SU-DHL-6 (cell line): ENCODE data around the gene ALAS2.

ENCODE experiments used
- H2AFZ ChIP-seq: fragments of 200-600 bp; sonication (generic); 2 replicates; pipeline ENCODE4 v1.6.1; 2014; ENCODE audit warnings: low read depth, mild to moderate bottlenecking, moderate library complexity, mixed read lengths, antibody characterized with exemption, low read length; ENCODE audit not compliant: severe bottlenecking
- H3F3A ChIP-seq: fragments of 200-600 bp; shearing (Covaris generic); 2 replicates; pipeline ENCODE4 v1.6.0; 2016; ENCODE audit warnings: antibody characterized with exemption, mild to moderate bottlenecking; ENCODE audit not compliant: insufficient read depth
- H3K27ac ChIP-seq: fragments of 200-600 bp; sonication (generic); 2 replicates; pipeline ENCODE4 v1.5.1; 2016; ENCODE audit warnings: low read depth, mild to moderate bottlenecking, low read length, moderate library complexity, mixed read lengths
- H3K27me3 ChIP-seq: fragments of 200-600 bp; sonication (generic), shearing (Covaris generic); 2 replicates; pipeline ENCODE4 v1.6.0; 2014; ENCODE audit warnings: mild to moderate bottlenecking, low read length
- H3K36me3 ChIP-seq: fragments of 200-600 bp; sonication (generic); 2 replicates; pipeline ENCODE4 v1.6.1; 2014; ENCODE audit warnings: mild to moderate bottlenecking, low read length, mixed read lengths
- H3K4me2 ChIP-seq: fragments of 300-600, 200-600 bp; shearing (Covaris generic), sonication (generic); 2 replicates; pipeline ENCODE4 v1.6.0; 2014; ENCODE audit warnings: low read length, low read depth, mild to moderate bottlenecking; ENCODE audit not compliant: poor library complexity, severe bottlenecking
- H3K4me3 ChIP-seq: fragments of 200-600 bp; sonication (generic); 2 replicates; pipeline ENCODE4 v1.5.1; 2014; ENCODE audit warnings: antibody characterized with exemption, low read length, mild to moderate bottlenecking, mixed read lengths; ENCODE audit not compliant: insufficient read depth, poor library complexity, severe bottlenecking
- H3K79me2 ChIP-seq: fragments of 200-600 bp; sonication (generic); 2 replicates; pipeline ENCODE4 v1.6.1; 2014; ENCODE audit warnings: mild to moderate bottlenecking, low read length, moderate library complexity; ENCODE audit not compliant: insufficient read depth
- H3K9ac ChIP-seq: fragments of 200-600 bp; sonication (generic); 2 replicates; pipeline ENCODE4 v1.7.0; 2014; ENCODE audit warnings: mild to moderate bottlenecking, low read length
- H3K9me2 ChIP-seq: fragments of 200-600 bp; sonication (generic); replicated peaks from 2 replicates; pipeline ENCODE4 v1.6.1; 2014; ENCODE audit warnings: low read length; ENCODE audit not compliant: insufficient read depth
- H3K9me3 ChIP-seq: fragments of 200-600 bp; sonication (generic); 2 replicates; pipeline ENCODE4 v1.6.1; 2014; ENCODE audit warnings: low read length, mixed read lengths; ENCODE audit not compliant: insufficient read depth
- H4K20me1 ChIP-seq: fragments of 200-600 bp; sonication (generic); 2 replicates; pipeline ENCODE4 v1.6.1; 2014; ENCODE audit warnings: low read depth, mild to moderate bottlenecking, antibody characterized with exemption, low read length, moderate library complexity, mixed read lengths
- EZH2phosphoT487 ChIP-seq: fragments of 200-600 bp; sonication (generic), shearing (Covaris generic); conservative IDR thresholded peaks from 2 replicates; pipeline ENCODE4 v1.6.1; 2018; ENCODE audit warnings: mild to moderate bottlenecking, antibody characterized with exemption, low read length, moderate library complexity, mixed read lengths
- TF ChIP-seq, protein P1 (sequence below): fragments of 200-600 bp; sonication (generic); IDR thresholded peaks from one replicate; pipeline ENCODE4 v1.5.1; 2017; ENCODE audit warnings: antibody characterized with exemption, mild to moderate bottlenecking, low read length, moderate library complexity; ENCODE audit not compliant: insufficient read depth, poor library complexity, severe bottlenecking

The ALAS2 gene

DNA sequence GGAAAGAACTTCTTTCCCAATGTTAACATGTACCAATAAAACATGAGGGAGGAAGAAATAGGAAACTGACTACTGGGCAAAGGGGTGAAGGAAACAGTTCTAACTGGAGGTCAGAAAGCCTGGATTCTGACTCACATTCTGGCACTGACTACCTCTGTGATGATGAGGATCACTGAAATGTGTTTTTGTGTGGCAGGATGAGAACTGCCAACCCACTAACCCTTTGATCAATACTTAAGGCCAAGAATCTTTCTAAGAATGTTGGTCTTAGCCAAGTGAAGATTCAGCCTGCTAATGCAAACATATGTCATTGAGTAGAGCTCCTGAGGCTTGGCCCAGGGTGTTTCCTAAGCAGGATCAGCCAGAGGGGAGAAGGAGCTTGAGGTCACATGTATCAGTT, 4.6 kb downstream of the ALAS2 start:
- Histone ChIP-seq H3K27ac (no peak overlapping the region), H3K4me2 (no peak overlapping the region), H2AFZ (no peak overlapping the region), H3K36me3 (no peaks in the 10 kb centered on the region), H3F3A (no peaks in the 10 kb centered on the region), H3K79me2 (no peaks in the 10 kb centered on the region), H3K9me3 (no peaks in the 10 kb centered on the region), H4K20me1 (no peaks in the 10 kb centered on the region), H3K9me2 (no peaks in the 10 kb centered on the region), H3K27me3 (no peaks in the 10 kb centered on the region), H3K4me3 (no peak overlapping the region), H3K9ac (no peak overlapping the region)
- TF ChIP-seq, protein P1, sequence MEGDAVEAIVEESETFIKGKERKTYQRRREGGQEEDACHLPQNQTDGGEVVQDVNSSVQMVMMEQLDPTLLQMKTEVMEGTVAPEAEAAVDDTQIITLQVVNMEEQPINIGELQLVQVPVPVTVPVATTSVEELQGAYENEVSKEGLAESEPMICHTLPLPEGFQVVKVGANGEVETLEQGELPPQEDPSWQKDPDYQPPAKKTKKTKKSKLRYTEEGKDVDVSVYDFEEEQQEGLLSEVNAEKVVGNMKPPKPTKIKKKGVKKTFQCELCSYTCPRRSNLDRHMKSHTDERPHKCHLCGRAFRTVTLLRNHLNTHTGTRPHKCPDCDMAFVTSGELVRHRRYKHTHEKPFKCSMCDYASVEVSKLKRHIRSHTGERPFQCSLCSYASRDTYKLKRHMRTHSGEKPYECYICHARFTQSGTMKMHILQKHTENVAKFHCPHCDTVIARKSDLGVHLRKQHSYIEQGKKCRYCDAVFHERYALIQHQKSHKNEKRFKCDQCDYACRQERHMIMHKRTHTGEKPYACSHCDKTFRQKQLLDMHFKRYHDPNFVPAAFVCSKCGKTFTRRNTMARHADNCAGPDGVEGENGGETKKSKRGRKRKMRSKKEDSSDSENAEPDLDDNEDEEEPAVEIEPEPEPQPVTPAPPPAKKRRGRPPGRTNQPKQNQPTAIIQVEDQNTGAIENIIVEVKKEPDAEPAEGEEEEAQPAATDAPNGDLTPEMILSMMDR, result no peak
- TF ChIP-seq EZH2phosphoT487, result no peak

DNA sequence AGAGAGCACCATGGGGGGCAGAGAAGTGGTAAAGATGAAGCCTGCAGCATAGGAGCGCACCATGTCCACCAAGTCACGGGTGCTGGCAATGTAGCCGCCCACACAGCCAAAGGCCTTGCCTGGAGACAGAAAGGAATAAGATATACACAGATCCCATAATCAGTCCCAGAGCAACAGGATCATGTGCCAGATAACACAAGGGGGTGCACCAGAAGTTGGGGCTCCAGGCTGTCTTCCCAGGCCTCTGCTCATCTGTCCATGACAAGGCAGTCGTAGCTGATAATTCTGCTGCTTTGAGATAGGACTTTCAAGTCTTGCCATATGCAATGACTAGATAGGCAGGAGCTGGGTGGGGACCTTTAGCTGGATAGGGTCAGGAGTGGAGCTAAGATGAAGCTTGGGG, 15.9 kb downstream of the ALAS2 start:
- Histone ChIP-seq H3K79me2 (no peaks in the 10 kb centered on the region), H3K9me3 (no peaks in the 10 kb centered on the region), H3K27ac (no peak overlapping the region), H3F3A (no peaks in the 10 kb centered on the region), H3K9ac (no peak overlapping the region), H3K9me2 (no peaks in the 10 kb centered on the region), H4K20me1 (no peaks in the 10 kb centered on the region), H3K36me3 (no peaks in the 10 kb centered on the region), H3K4me2 (no peak overlapping the region), H3K4me3 (no peak overlapping the region), H3K27me3 (no peaks in the 10 kb centered on the region), H2AFZ (no peak overlapping the region)
- TF ChIP-seq, protein P1, result no peak
- no peak for TF ChIP-seq EZH2phosphoT487

DNA sequence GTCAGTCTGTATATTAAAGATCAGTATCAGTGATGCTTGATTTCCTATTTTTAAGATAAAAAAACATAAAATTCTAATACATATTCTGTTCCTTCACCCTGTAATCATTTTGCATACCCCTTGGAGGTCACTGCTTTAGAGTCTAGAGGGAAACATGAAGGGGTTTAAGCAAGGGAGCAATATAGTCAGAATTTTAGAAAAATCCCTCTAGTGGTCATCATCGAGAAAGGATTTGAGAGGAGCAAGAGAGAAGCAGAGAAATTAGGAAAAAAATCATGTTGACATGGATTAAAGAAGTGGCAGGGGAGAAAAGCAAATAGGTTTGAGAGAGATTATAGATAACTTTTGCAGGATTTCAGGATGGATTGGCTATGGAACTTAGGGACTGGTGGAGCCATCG, 19.5 kb downstream of the ALAS2 start:
- H3F3A ChIP-seq, result no peaks in the 10 kb centered on the region
- H4K20me1 ChIP-seq, result no peaks in the 10 kb centered on the region
- TF ChIP-seq, protein P1, result peak; percentile 14
- TF ChIP-seq EZH2phosphoT487, result no peak
- H3K4me3 ChIP-seq, result no peak overlapping the region
- H2AFZ ChIP-seq, result no peak overlapping the region
- no peaks in the 10 kb centered on the region for H3K79me2 ChIP-seq
- H3K9me3 ChIP-seq, result no peaks in the 10 kb centered on the region
- no peak overlapping the region for H3K9ac ChIP-seq
- H3K27me3 ChIP-seq, result no peaks in the 10 kb centered on the region
- H3K4me2 ChIP-seq, result no peak overlapping the region
- no peak overlapping the region for H3K27ac ChIP-seq
- H3K9me2 ChIP-seq, result no peaks in the 10 kb centered on the region
- H3K36me3 ChIP-seq, result no peaks in the 10 kb centered on the region
